CD4-positive, alpha-beta T cell treated with Interleukin-2 at 100 ng/mL for 4 hours (primary cell): ENCODE measurements around the gene ACADM.
"Not testable (repeated sequence)": the region's sequence is repeated elsewhere in the genome, so short reads cannot be mapped to it uniquely, and the experiment has no call there.

ENCODE experiments used
- DNase-seq: peaks from one replicate; pipeline ENCODE4 v3.0.0-alpha.2; 2020; ENCODE audit warnings: low spot score

ACADM gene

GRCh38 chr1:75795703-75796193 is 71.2 kb downstream of the ACADM start:
- no peak for DNase-seq

GRCh38 chr1:75796376-75797272 is 72.1 kb downstream of the ACADM start, which contains the start of gene MSH4:
Gene MSH4 (plus strand): TSS chr1:75796882. CDS start chr1:75796986, 104 bp downstream.
- no peak for DNase-seq

- DNase-seq, result no peak
These were observed 72.7 kb downstream of the ACADM start for GRCh38 chr1:75797273-75797588.

GRCh38 chr1:75797606-75798216 is 73.2 kb downstream of the ACADM start:
- no peak for DNase-seq

- not testable (repeated sequence) for DNase-seq
These were observed 77.0 kb downstream of the ACADM start for GRCh38 chr1:75801480-75801879.

GRCh38 chr1:75808921-75809320 is 84.4 kb downstream of the ACADM start:
- no peak for DNase-seq

- not testable (repeated sequence) for DNase-seq
These were observed 85.6 kb downstream of the ACADM start for GRCh38 chr1:75810113-75810512.

- no peak for DNase-seq
These were observed 86.9 kb downstream of the ACADM start for GRCh38 chr1:75811211-75811981.

GRCh38 chr1:75812065-75812464 is 87.6 kb downstream of the ACADM start:
- DNase-seq, result no peak
